Neural crest cell (in vitro differentiated cells): Measurements from ENCODE around the gene TEX54. TPM values are rescaled to one million over a fixed set of nuclear protein-coding genes. Genes with fewer than 3 reads are reported as not detected.
"Not testable (repeated sequence)": the region's sequence is repeated elsewhere in the genome, so short reads cannot be mapped to it uniquely, and the experiment has no call there.

Source experiments
- DNase-seq: peaks from one replicate; pipeline ENCODE4 v3.0.0; 2021; ENCODE audit warnings: low read depth, mixed read lengths, low spot score
- H3K27ac Mint-ChIP-seq: one replicate; pipeline ENCODE4 v1.8.0; 2021; ENCODE audit warnings: mild to moderate bottlenecking, mixed read lengths; ENCODE audit not compliant: unreplicated experiment
- H3K27me3 Mint-ChIP-seq: 2 replicates; pipeline ENCODE4 v1.8.0; 2021; ENCODE audit warnings: low read depth, mild to moderate bottlenecking, mixed read lengths
- H3K36me3 Mint-ChIP-seq: 2 replicates; pipeline ENCODE4 v1.8.0; 2021; ENCODE audit warnings: low read depth, mild to moderate bottlenecking, mixed read lengths
- H3K4me1 Mint-ChIP-seq: 2 replicates; pipeline ENCODE4 v1.8.0; 2021; ENCODE audit warnings: mixed read lengths
- H3K4me3 Mint-ChIP-seq: one replicate; pipeline ENCODE4 v1.8.0; 2021; ENCODE audit warnings: mild to moderate bottlenecking, mixed read lengths
- H3K9me3 Mint-ChIP-seq: 2 replicates; pipeline ENCODE4 v1.8.0; 2021; ENCODE audit warnings: mixed read lengths
- CTCF ChIP-seq: fragments of 200-600 bp; sonication (generic); conservative IDR thresholded peaks from 2 replicates; pipeline ENCODE4 v1.5.0; 2021; ENCODE audit warnings: antibody characterized with exemption, mild to moderate bottlenecking
- total RNA-seq: library from RNA; stranded (reverse); gene quantifications from 2 replicates; pipeline ENCODE4 v1.2.1, GENCODE V29; 2021

TEX54 gene
- total RNA-seq, 1 donor from 2014 or later: not detected

GRCh38 chr11:62865635-62866034 is 33.0 kb upstream of the TEX54 start:
- H3K27ac Mint-ChIP-seq: no peak overlapping the region
- H3K4me1 Mint-ChIP-seq: peaks cover 17% of the 10 kb centered on the region
- H3K4me3 Mint-ChIP-seq: no peak overlapping the region
- no peak for DNase-seq
- no peaks in the 10 kb centered on the region for H3K9me3 Mint-ChIP-seq
- H3K27me3 Mint-ChIP-seq: no peaks in the 10 kb centered on the region
- no peak for TF ChIP-seq CTCF
- H3K36me3 Mint-ChIP-seq: no peaks in the 10 kb centered on the region

GRCh38 chr11:62863687-62864335 is 31.2 kb upstream of the TEX54 start:
- Mint-ChIP-seq H3K9me3 (no peaks in the 10 kb centered on the region), H3K36me3 (no peaks in the 10 kb centered on the region), H3K27ac (peak overlapping the region; percentile 52), H3K4me3 (no peak overlapping the region), H3K4me1 (peaks cover 31% of the 10 kb centered on the region), H3K27me3 (no peaks in the 10 kb centered on the region)
- no peak for DNase-seq
- no peak for TF ChIP-seq CTCF

GRCh38 chr11:62861564-62862192 is 29.0 kb upstream of the TEX54 start:
- peak overlapping the region; percentile 12 for H3K4me3 Mint-ChIP-seq
- H3K27ac Mint-ChIP-seq, DNase-seq, H3K9me3 Mint-ChIP-seq, H3K36me3 Mint-ChIP-seq, H3K27me3 Mint-ChIP-seq: not testable (repeated sequence)
- H3K4me1 Mint-ChIP-seq: peaks cover 49% of the 10 kb centered on the region

- Mint-ChIP-seq H3K36me3 (peaks cover 4% of the 10 kb centered on the region), H3K27me3 (peaks cover 2% of the 10 kb centered on the region), H3K4me3 (no peak overlapping the region), H3K4me1 (peaks cover 54% of the 10 kb centered on the region), H3K9me3 (no peaks in the 10 kb centered on the region), H3K27ac (no peak overlapping the region)
- no peak for TF ChIP-seq CTCF
- no peak for DNase-seq
These were observed 28.4 kb upstream of the TEX54 start for GRCh38 chr11:62860835-62861563.

GRCh38 chr11:62859281-62859703 is 26.7 kb upstream of the TEX54 start:
- Mint-ChIP-seq H3K4me3 (peak overlapping the region; percentile 79), H3K4me1 (peaks cover 66% of the 10 kb centered on the region), H3K36me3 (peaks cover 21% of the 10 kb centered on the region), H3K27me3 (peaks cover 17% of the 10 kb centered on the region)
- not testable (repeated sequence) for H3K9me3 Mint-ChIP-seq, DNase-seq, H3K27ac Mint-ChIP-seq

GRCh38 chr11:62858201-62858600 is 25.6 kb upstream of the TEX54 start:
- peaks cover 19% of the 10 kb centered on the region for H3K27me3 Mint-ChIP-seq
- no peak for TF ChIP-seq CTCF
- DNase-seq: no peak
- peaks cover 32% of the 10 kb centered on the region for H3K36me3 Mint-ChIP-seq
- H3K4me3 Mint-ChIP-seq: peak overlapping the region; percentile 98
- no peaks in the 10 kb centered on the region for H3K9me3 Mint-ChIP-seq
- H3K4me1 Mint-ChIP-seq: peaks cover 72% of the 10 kb centered on the region
- H3K27ac Mint-ChIP-seq: peak overlapping the region; percentile 72
